Measurements from ENCODE around the gene NEMP1.

DNA sequence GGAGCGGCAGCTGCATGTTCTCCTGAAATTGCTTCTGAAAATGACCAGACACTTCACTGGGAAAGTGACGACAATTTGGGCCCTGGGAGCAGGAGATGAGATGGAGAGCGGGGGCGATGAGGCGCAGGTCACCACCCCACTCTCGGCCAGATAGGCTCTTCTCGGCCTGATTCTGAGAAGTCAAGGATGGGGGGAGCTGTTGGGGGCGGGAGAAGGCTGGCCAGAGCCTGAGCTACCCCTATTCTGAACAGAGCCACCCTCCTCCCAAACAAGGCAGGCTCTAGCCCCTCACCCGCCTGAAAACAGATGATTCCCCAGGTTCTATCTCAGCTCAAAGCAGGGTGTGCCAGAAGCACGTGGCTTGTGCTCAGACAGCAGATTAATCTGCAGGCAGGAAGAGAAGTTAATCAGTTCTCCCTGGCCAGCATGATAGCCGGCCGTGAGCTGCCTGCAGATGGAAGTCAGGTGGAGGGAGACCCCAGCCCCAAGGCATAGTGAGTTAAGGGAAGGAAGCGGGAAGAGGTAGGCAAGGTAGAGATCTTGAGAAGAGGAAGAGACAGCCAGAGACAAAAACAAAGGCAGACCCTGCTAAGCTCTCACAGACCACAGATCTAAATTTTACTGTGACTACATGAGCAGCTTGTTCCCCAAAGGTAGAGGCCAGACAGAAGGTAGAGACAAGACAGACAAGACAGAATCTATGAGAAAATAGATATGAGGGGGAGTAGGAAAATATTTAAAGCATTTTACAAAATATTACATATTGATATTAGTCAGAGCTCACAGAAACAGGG, 51.4 kb downstream of the NEMP1 start:
- TF ChIP-seq, protein P1, sequence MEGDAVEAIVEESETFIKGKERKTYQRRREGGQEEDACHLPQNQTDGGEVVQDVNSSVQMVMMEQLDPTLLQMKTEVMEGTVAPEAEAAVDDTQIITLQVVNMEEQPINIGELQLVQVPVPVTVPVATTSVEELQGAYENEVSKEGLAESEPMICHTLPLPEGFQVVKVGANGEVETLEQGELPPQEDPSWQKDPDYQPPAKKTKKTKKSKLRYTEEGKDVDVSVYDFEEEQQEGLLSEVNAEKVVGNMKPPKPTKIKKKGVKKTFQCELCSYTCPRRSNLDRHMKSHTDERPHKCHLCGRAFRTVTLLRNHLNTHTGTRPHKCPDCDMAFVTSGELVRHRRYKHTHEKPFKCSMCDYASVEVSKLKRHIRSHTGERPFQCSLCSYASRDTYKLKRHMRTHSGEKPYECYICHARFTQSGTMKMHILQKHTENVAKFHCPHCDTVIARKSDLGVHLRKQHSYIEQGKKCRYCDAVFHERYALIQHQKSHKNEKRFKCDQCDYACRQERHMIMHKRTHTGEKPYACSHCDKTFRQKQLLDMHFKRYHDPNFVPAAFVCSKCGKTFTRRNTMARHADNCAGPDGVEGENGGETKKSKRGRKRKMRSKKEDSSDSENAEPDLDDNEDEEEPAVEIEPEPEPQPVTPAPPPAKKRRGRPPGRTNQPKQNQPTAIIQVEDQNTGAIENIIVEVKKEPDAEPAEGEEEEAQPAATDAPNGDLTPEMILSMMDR (IDR thresholded peaks at IDR 0.05; ENCODE audit: low read depth, low read length, missing input control) = no peak
- TF ChIP-seq, protein P2, sequence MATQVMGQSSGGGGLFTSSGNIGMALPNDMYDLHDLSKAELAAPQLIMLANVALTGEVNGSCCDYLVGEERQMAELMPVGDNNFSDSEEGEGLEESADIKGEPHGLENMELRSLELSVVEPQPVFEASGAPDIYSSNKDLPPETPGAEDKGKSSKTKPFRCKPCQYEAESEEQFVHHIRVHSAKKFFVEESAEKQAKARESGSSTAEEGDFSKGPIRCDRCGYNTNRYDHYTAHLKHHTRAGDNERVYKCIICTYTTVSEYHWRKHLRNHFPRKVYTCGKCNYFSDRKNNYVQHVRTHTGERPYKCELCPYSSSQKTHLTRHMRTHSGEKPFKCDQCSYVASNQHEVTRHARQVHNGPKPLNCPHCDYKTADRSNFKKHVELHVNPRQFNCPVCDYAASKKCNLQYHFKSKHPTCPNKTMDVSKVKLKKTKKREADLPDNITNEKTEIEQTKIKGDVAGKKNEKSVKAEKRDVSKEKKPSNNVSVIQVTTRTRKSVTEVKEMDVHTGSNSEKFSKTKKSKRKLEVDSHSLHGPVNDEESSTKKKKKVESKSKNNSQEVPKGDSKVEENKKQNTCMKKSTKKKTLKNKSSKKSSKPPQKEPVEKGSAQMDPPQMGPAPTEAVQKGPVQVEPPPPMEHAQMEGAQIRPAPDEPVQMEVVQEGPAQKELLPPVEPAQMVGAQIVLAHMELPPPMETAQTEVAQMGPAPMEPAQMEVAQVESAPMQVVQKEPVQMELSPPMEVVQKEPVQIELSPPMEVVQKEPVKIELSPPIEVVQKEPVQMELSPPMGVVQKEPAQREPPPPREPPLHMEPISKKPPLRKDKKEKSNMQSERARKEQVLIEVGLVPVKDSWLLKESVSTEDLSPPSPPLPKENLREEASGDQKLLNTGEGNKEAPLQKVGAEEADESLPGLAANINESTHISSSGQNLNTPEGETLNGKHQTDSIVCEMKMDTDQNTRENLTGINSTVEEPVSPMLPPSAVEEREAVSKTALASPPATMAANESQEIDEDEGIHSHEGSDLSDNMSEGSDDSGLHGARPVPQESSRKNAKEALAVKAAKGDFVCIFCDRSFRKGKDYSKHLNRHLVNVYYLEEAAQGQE (IDR thresholded peaks at IDR 0.05) = no peak
- no peak for TF ChIP-seq GABPA (IDR thresholded peaks at IDR 0.05 in 1 of 2, conservative IDR thresholded peaks at IDR 0.05 in 1 of 2)
- TF ChIP-seq, protein P3, sequence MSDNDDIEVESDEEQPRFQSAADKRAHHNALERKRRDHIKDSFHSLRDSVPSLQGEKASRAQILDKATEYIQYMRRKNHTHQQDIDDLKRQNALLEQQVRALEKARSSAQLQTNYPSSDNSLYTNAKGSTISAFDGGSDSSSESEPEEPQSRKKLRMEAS (IDR thresholded peaks at IDR 0.05) = no peak
- no peak for TF ChIP-seq YY1 (IDR thresholded peaks at IDR 0.05)
- no peak for TF ChIP-seq RAD21 (IDR thresholded peaks at IDR 0.05)
- no peak for TF ChIP-seq TAF1 (conservative IDR thresholded peaks at IDR 0.05)
- TF ChIP-seq SP1 (IDR thresholded peaks at IDR 0.05) = no peak
- TF ChIP-seq, protein P4, sequence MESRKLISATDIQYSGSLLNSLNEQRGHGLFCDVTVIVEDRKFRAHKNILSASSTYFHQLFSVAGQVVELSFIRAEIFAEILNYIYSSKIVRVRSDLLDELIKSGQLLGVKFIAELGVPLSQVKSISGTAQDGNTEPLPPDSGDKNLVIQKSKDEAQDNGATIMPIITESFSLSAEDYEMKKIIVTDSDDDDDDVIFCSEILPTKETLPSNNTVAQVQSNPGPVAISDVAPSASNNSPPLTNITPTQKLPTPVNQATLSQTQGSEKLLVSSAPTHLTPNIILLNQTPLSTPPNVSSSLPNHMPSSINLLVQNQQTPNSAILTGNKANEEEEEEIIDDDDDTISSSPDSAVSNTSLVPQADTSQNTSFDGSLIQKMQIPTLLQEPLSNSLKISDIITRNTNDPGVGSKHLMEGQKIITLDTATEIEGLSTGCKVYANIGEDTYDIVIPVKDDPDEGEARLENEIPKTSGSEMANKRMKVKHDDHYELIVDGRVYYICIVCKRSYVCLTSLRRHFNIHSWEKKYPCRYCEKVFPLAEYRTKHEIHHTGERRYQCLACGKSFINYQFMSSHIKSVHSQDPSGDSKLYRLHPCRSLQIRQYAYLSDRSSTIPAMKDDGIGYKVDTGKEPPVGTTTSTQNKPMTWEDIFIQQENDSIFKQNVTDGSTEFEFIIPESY (IDR thresholded peaks at IDR 0.05) = no peak
- TF ChIP-seq, protein P5, sequence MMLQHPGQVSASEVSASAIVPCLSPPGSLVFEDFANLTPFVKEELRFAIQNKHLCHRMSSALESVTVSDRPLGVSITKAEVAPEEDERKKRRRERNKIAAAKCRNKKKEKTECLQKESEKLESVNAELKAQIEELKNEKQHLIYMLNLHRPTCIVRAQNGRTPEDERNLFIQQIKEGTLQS (IDR thresholded peaks at IDR 0.05) = no peak

Measured in liver (tissue), 3 donors.